NCI-H146 treated with DMSO at 0.1 percent for 48 hours (cell line): ENCODE measurements around the gene LATS2.
"Not testable (repeated sequence)": the region's sequence is repeated elsewhere in the genome, so short reads cannot be mapped to it uniquely, and the experiment has no call there.

ENCODE experiments used
- DNase-seq: peaks from one replicate; lab custom pipeline; 2025; ENCODE audit not compliant: unreplicated experiment; lab: John Stamatoyannopoulos, UW

The LATS2 gene

DNA sequence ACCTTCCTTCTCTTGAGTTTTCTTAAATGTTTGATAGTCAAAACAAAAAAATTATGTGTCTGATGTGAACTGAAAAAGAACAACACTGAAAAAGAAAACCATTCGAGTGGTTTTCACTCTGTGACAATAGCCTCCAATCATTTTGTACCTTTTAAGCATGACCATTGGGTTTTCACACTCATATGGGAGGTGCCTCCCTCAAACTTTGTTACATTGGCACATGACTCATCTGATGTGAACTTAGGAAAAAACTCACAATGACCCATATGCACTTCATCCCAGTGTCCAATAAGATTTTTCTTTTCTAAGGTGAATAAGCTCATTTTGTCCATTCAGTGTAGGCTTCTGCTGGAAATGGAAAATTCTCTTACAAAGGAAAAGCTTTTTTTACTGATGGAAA is 92.2 kb downstream of the LATS2 start:
- no peak for DNase-seq

DNA sequence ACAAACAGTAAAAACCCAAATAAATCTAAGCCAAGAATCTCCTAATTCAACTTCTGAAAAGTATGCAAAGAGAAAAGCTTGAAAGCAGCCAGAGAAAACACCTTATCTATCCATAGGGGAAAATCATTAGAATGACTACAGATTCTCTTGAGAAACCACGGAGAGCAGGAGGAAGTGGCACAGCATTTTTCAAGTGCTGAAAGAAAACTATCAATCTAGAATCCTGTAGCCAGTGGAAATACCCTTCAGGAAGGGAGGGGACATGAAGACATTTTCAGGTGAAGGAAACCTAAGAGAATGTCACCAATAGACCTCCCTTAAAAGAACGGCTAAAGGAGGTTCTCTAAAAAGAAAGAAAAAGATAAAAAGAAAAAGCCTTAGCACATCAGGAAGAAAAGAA is 92.6 kb downstream of the LATS2 start:
- DNase-seq = no peak

DNA sequence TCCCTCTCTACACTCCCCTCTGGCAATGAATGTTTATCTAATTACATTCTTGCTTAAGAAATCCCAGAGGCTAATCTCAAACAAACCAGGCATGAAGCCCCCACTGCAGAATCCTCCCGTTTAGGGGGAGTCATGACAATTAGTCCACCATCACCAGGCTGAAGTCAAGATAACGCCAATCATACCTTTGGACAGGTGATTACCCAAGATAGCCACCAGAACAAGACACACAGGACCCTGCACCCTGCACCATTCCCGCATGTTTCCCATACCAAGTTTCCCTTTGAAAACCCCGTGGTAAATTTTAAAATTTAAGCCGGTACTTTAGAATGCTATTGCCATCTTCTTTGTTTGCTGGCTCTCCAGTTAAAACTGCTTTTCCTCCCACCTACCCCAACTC is 94.0 kb downstream of the LATS2 start:
- DNase-seq = no peak

DNA sequence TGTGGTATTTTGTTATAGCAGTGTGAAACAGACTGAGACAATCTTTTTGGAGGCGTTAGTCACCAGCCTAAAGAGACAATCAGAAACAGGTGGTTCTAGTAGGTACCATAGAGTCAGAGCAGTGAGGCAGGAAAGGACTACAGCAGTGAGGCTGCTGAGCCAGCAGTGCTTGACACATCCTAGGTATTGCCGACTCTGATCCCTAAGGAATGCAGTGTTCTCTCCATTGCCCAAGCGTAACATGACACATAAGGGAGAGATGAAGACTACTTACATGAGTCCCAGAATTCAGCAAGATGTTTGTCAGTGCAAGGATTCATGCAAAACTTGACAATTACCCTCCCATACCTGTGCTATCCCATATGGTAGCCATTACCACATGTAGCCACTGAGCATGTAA is 96.5 kb downstream of the LATS2 start:
- no peak for DNase-seq

DNA sequence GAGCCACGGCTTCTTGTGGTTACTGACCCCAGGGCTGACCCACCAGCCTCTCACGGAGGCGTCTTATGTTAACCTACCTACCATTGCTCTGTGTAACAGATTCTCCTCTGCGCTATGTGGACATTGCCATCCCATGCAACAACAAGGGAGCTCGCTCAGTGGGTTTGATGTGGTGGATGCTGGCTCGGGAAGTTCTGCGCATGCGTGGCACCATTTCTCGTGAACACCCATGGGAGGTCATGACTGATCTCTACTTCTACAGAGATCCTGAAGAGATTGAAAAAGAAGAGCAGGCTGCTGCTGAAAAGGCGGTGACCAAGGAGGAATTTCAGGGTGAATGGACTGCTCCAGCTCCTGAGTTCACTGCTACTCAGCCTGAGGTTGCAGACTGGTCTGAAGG is 99.7 kb downstream of the LATS2 start:
- DNase-seq = not testable (repeated sequence)

DNA sequence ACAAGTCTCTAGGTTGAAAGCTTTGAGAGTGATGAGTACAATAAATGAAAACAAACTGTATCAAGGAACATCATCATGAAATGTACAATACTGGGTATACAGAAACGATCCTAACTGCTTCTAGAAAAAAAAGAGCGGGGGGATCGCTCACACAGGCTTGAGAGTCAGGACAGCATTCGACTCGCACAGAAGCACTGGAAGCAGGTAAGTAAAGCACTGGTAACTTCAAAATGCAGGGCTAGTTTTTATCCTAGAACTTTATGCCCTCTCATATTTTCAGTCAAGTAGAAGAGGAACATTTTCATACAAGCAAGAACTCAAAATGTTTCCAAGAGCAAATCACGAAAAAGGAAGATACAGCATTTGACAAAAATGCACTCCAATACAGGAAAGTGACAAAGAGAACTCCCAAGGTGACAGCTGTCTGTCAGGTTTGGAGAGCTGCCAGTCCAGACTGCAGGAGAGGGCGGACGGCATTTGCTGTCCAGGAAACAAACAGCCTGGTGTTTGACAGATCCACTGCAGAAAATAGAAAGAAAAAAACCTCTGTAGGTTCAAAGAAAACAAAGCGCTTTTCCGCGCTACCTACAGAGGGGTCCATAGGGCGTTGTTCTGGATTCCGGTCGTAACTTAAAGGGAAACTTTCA is 100.6 kb downstream of the LATS2 start:
- no peak for DNase-seq

DNA sequence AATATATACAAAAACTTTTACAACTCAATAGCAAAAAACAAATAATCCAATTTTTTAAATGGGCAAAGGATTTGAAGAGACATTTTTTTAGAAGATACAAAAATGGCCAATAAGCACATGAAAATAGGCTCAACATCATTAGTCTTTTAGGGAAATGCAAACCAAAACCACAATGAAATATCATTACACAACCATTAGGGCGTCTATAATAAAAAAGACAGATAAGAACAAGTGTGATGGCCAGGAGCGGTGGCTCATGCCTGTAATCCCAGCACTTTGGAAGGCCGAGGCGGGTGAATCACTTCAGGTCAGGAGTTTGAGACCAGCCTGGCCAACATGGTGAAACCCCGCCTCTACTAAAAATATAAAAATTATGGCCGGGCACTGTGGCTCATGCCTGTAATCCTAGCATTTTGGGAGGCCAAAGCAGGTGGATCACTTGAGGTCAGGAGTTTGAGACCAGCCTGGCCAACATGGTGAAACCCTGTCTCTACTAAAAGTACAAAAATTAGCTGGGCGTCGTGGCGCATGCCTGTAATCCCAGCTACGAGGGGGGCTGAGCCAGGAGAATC is 104.3 kb downstream of the LATS2 start:
- not testable (repeated sequence) for DNase-seq

DNA sequence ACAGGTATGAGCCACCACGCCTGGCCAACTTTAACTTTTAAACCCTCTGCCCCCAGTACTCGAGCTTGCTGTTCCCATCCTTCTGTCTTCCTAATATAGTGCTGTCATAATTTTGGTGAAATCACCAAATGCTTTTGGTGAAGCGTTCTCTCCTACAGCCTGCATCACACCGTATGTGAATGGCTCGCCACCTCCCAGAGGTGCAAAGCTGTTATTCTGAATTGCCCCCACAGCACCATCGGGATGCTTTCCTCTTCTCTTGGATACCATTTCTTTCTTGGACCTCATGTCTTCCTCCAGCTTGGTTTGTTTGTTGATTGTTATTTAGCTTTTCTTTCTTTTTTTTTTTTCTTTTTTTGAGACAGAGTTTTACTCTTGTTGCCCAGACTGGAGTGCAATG is 105.9 kb downstream of the LATS2 start:
- no peak for DNase-seq

DNA sequence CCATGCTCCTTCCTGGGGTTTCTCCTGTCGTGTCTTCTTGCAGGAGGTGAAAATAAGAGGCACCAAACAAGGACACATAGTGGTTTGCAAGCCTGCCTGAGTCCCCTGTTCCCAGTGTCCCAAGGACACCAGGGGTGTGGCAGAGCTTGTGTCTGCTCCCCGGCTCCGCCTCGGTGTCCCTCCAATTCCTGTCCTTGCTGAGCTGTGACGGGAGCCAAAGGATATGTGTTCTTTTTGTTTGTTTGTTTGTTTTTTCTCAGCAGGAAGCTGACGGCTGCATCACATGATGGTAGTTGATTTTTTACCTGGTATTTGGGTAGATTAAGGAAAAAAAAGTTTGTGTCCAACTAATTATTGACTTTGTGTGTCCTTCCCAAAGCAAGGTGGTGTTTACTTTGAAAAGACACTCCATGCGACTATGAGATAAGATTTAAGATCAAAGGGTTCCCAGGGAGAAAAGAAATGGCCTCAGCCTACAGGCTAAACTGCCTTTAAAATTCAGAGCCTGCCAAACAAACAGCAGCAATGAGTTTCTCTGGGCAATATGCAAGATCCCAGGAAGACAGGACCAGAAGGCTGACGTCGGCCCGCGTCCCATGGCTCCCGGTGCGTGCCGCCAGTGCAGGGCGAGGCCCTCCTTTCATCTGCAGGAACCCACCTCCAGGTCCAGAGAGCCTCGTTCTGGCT is 108.0 kb downstream of the LATS2 start:
- no peak for DNase-seq

DNA sequence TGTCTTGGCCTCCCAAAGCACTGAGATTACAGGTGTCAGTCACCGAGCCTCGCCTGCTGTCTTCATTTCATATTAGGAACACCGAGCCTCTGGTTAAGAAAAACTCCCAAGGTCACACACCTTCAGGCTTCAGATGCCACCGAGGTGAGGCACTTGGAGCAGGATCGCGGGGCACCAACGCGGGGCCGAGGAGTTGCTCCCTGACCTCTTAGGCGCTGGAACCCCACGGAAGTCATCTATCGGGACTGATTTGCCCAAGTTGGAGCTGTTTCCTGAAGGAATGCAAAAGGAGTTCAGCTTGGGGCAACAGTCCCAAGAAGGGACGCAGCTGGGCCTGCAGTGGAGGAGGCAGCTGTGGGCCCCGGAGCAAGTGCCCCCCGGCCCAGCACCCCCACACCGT is 108.5 kb downstream of the LATS2 start:
- DNase-seq = no peak

DNA sequence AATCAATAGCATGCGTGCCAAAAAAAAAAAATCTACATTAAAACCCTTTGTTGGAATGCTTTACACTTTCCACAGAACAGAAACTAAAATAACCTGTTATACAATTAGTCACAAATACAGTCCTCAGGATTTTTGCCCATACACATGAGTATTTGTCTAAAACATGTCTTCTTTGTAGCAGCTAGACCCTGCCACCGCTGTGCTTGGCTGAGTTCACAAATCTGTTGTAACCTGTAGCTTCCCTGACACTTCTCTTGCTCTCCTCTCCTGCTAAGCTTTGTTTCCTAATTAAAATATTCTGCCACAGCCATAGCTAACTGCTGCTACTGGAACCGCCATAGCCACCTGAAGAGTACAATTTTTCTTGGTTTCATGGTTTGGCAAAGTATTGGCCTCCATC is 113.4 kb downstream of the LATS2 start:
- DNase-seq = not testable (repeated sequence)

DNA sequence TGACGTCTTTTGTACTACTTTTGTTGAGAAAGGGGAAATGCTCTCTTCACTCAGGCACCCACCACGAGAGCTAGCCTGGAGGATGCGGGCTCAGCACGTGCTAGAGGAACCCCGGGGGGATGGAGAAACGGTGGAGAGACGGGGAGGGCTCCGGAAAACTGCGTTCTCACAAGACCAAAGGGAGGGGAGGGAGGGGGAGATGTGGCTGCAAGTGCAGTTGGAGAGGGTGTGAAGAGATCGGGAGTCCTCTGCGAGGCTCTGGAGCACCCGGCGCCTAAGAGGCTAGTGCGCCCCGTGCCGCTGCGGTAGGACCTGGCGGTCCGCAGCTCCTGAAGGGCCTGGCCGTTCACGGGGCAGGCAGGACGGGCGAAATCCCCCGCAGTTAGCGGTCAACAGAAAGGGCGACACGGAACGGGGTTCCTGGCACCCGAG is 115.4 kb downstream of the LATS2 start:
- no peak for DNase-seq

DNA sequence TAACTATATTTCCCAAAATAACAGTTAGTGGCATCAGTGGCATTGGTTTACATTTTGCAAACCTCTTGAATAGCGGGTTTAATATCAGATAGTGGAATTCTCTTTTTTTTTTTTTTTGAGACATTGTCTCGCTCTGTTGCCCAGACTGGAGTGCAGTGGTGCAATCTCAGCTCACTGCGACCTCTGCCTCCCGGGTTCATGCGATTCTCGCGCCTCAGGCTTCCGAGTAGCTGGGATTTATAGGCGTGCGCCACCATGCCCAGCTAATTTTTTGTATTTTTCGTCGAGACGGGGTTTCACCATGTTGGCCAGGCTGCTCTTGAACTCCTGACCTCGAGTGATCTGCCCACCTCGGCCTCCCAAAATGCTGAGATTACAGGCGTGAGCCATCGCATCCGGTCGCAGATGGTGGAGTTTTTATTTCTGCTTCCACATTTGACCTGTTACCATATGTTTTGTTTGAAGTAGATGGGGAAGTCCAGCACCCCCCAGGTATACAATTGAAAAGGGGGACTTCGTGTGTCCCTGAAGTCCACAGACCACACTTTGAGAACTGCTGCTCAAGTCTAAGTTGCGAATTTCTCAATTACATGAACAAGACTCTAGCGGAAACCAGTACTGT is 118.3 kb downstream of the LATS2 start:
- DNase-seq = no peak

DNA sequence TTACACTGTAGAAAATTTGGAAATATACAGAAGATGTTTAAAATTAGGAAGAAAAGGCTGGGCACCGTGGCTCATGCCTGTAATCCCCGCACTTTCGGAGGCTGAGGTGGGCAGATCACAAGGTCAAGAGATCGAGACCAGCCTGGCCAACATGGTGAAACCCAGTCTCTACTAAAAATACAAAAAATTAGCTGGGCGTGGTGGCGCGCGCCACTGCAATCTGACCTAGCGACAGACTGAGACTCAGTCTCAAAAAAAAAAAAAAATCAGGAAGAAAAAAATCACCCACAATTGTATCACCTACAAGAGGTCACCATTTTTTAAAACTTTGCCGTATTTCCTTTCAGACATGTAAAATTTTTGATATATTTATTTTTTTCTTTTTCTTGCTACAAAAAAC is 120.9 kb downstream of the LATS2 start:
- DNase-seq = not testable (repeated sequence)

DNA sequence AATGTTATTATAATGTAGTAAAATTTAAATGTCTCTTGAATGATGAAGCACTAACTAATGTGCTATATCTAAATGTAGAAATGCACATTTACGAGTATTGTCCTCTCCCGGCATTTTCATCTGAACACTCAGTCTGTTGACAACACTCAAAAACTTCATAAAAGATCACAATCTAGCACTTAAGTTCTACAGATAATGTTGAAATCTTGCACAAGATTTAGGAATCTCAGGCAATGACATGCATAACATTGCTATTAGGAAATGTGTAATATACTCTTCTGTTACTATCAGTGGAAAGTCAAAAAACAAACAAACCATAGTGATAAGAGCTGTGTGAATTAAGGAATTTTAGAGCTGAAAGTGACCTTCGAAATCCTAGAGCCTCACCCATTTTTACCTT is 121.3 kb downstream of the LATS2 start:
- no peak for DNase-seq

DNA sequence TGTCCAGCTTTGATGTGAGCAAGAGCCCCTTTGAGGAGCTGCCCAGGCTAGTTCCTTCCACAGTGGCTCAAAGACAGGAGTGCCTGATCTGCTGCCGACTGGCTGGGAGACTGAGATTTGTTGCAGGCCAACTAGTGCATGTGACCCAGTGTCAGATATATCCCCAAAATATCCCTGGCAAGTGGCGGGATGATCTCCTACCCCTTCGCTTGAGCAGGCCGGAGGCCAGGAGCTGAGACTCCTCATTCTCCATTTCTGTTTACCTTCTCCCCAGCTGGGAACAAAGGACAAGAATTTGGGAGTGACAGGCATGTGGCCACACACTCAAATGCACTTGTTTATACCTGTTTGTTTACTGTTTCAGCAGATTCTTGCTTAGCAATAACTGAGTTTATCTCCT is 121.7 kb downstream of the LATS2 start:
- no peak for DNase-seq

DNA sequence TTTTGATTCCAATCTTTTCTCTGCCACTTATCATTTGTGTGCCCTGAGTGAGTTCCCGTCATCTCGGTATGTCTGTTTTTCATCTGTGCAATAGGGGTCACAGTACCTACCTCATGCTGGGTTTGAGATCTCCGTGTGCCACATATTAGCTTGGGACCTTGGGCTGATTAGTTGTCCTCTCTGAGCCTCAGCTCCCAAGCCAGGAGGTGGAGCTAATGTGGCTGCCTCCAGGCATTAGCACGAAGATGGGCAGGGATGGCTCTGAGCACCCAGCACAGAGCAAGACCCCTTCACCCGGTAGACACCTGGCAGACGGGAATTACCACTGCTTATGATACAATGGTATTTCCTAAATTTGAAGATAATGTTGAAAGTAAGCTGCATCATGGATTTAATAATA is 123.1 kb downstream of the LATS2 start:
- DNase-seq = no peak

DNA sequence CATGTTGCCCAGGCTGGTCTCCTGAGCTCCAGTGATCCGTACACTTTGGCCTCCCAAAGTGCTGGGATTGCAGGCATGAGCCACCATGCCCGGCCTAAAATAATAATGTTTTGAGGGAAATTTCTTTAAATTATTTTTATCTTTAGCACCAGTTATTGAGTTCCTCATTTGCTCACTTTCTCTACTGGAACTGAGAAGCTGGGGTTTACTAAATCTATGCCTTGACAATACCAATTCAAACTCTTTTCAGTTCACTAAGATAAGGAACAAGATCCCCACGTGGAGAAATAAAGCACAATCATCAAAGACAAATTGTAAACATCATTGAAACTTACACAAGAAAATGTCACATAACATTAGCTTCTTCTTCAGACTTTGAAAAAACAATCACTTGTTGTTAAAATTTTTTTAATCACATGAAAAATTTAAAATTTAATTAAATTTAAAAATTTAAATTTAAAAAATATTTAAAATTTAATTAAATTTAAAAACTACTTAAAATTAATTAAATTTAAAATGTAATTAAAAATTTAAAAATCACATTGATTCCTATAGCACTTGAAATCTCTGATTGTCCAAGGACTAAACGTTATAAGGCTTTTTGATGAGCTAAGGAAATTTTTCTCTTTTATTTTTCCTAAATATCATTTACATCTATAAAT is 133.7 kb downstream of the LATS2 start:
- no peak for DNase-seq

DNA sequence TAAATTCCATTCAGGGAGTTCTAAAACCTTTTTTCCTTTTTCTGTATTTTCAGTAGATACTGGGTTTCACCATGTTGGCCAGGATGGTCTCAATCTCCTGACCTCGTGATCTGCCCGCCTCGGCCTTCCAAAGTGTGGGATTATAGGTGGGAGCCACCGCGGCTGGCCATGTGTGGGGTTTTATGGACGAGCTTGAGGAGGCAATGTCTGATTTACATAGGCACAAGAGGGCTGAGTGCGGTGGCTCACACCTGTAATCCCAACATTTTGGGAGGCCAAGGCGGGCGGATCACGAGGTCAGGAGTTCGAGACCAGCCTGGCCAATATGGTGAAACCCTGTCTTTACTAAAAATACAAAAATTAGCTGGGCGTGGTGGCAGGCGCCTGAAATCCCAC is 136.0 kb downstream of the LATS2 start:
- not testable (repeated sequence) for DNase-seq

DNA sequence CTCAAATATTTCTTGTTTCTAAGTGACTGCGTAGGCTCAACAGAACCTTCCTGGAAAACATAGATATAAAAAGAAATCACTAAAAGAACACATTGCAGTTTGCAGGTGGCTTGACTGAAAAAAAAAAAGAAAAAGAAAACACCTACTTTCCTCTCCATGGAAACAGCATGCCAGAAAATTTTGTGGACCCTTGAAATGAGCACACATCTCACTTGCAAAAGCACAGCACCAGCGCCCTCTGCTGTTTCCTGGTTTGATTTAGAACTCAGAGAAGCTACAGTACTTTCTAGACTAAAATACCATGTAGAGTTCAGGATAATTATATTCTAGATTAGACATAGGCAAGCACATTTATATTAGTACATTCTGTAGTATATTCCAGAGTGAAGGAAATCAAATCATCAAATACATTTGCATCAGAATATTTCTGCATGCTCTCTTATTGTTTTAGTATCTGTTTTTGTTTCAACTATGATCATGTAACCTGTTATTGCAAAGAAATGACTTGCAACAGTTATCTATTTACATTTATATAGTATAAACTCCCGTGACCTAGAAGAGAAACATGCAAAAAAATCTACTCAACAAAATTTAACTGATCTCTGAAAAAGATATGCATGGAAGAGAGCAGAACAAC is 136.5 kb downstream of the LATS2 start:
- DNase-seq = peak; percentile 44

DNA sequence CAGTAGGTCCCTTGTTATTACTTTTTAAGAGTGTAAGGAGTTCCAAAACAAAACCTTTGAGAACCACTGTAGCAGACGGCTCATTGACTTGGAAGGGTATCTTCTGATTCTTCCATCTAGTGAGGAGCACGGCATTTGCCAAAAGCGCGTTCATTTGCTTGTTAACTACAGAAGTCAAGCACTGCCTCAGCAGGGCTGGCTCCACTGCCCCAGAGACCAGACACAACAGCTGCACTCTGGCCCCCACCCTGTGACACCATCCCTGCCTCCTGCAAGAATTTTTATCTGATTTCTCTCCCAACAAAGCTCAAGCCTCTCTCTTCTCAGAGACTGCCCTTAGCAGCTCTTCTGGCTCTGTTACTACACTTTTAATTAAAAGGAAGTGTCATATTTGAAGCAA is 138.1 kb downstream of the LATS2 start:
- DNase-seq = no peak
